ENCODE results near the gene NSDHL.
"Not testable (repeated sequence)": the region's sequence is repeated elsewhere in the genome, so short reads cannot be mapped to it uniquely, and the experiment has no call there.

Gene NSDHL

DNA sequence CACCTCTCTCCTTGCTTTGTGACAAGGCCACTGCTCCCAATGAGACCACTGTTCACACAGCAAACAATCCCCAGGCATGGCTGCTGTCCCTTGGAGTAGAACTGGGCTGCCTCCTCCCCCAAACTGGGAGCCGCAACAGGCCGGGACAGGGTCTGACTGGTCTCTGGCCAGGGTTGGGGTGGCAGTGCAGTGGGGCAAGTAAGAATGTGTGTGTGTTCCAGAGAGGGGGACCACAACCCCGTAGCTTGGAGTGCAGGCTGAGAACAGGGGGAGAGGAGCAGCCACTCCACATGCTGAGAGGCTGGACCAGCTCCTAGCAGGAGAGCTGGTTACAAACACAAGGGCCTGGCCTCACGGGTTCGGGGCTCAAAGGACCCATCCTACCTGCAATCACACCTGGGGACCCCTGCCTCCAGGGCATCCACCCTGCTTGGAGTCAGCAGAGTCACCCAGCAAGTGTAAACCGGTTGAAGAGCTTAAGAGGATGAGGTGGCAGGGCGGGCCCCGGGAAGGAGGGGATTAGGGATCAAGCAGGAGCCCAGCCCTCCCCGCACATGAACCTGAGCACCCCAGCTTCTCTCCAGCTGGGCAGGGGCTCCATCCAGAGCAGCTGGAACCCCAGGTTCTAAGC, 63.2 kb downstream of the NSDHL start:
- no peak for DNase-seq (ENCODE audit: low spot score)

DNA sequence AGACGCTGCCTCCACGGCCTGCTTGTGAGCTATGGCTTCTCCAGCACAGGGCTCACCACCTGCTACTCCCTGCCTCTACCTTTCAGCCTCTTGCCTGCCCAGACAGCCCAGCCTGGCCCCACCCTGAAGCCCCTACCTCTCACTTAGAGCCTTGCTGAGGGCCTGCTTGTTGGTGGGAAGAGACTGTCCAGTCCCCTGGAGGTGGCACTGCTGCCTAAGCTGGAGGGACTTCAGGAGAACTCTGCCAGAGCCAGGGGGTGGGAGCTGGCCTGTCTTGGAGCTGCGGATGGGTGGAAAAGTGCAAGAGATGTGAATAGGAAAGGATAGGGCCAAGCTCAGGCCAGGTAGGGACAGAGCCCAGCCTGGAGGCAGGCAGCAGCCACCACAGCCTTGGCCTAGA, 64.3 kb downstream of the NSDHL start:
- DNase-seq (ENCODE audit: low spot score): no peak

DNA sequence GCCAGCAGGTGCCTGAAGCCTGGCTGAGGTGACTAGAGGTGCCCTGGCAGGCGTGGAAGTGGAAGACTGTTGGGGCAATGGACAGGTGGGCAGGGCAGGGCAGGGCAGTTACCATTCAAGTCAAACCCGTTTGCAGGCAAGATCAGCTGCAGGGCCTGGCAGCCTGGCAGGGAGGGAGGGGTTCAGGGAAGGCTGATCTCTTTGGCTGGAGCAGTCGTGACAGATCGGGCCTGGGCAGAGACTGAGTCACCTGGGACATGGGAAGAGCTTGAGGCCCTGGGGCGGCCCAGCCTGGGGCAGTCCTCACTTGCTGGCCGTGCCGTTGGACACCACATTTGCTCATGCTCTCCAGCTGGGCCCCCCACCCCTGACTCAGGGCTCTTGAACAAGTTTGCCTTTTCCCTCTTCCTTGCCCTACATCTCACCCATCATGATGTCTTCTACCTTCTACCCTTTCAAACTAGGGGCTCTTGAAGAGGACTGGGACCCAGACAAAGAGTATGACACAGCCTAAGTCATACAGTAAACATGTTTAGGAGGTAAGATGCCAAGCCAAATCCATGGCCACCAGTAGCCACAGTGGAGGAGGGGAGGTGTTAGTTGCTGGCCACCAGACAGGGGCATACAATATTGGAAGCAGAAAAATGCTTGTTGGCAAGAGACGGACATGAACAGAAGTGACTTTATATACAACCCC, 65.0 kb downstream of the NSDHL start:
- DNase-seq (ENCODE audit: low spot score): no peak

DNA sequence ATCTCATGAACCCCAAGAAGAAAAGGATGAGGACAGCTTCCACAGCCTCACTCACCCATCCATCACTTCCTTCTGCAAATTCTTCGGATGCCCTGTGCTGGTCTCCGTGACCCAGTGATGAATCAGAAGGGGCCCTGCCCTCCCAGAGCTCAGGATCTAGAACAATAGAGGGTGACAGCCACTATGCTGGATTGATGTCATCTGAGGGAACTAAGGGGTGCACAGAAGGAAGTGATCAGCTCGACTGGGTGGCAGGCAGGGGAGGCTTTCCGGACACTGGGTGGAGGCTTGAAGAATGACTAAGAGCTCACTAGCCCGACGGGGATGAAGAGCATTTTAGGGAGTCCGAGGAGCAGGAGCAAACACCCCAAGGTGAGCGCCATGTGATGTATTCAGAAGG, 65.6 kb downstream of the NSDHL start:
- peak; percentile 31 for DNase-seq (ENCODE audit: low spot score)

DNA sequence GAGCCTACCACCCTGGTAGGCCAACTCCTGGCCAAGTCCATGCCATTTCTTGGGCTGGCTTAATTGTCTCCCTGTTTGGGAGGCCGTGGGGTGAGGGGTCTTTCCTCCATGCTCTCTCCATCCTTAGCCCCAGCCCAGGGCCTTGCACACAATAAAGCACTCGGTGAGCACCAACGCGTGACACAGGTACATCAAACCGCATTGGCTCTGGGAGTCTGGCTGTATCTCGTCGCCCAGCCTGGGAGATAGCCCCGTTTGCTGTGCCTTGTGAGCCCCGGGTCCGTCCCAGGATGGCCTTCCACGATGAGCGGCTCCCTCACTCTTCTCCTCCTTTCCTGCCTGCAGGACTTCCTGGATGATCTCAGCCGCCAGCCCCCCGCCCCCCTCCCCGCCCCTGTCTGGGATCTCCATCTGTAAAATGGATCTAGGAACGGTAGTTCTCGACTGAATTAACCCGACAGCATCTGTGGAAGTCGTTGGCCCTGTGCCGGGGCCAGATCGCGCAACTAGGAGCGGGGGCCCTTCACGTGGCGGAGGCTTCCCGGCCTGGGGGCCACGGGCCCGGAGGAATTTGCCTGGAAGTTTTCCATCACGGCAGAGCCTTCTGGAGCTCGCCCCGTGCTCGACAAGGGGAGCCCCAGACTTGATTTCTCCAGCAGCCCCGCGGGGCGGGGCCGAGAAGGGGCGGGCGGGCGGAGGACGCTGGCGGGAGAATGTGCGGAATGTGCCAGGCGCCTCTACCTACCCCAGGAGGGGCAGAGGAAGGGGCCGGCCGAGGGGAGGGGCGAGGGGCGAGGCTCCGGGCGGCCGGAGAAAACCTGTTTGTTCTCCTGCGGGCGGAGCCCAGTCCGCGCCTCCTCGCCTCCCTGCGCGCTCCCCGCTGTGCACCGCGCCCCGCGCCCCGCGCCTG, 66.6 kb downstream of the NSDHL start, which contains the start of gene ZNF185:
TSS of gene ZNF185 (plus strand) at position 846 of the 910 bp plus-strand sequence. CDS start 16,423 bp downstream, outside the sequence.
- no peak for DNase-seq (ENCODE audit: low spot score)

DNA sequence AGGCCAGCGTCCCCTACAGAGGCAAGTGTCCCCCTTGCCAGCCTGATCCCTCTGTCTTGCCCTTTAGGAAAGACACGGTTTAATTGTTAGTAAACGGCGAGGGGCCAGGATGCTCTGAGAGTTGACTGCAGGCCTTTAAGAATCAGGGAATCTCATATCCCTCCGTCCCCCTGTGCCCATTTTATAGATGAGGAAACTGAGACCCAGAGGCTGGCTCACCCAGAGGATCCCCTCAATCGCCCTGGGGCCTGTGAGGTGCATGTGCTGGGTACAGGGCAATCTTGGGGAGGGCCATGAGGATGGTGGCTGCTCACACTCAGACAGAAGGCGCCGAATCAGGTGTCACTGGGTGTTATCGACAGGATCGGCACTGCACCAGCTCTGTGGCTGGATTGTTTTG, 67.6 kb downstream of the NSDHL start:
- DNase-seq (ENCODE audit: low spot score): no peak

DNA sequence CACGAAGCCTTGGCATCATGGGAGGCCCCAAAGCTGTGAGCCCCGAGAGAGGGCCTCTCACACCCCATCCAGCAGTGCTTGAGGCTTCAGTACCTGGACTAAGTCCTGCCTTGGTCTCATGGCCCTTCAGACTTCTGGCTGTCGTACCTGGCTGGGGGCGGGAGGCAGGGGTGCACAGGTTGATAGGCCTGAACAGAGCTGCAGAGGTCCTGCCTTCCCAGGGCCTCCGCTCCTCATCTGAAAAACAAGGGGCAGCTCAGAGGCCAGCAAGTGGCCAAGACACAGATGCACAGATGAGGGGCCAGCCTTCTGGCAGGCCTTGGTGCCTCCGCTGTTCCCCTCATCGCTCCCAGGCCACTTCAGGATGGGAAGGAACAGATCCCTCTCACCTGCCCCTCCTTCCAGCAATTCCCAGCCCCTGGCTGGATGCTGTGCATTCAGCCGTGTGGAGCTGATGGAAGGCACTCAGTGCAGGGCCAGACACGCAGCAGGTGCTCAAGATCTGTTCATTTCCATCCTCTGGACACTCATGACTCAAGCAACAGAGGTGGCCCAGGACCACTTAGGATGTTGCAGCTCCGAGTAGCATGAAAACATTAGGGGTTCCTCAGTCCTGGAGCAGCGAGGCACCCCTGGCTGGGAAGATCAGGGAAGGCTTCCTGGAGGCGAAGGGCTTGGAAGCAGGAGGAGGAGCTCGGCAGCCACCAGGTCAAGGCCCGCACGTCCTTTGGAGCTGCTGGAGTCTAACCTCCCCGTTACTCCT, 68.4 kb downstream of the NSDHL start:
- no peak for DNase-seq (ENCODE audit: low spot score)

DNA sequence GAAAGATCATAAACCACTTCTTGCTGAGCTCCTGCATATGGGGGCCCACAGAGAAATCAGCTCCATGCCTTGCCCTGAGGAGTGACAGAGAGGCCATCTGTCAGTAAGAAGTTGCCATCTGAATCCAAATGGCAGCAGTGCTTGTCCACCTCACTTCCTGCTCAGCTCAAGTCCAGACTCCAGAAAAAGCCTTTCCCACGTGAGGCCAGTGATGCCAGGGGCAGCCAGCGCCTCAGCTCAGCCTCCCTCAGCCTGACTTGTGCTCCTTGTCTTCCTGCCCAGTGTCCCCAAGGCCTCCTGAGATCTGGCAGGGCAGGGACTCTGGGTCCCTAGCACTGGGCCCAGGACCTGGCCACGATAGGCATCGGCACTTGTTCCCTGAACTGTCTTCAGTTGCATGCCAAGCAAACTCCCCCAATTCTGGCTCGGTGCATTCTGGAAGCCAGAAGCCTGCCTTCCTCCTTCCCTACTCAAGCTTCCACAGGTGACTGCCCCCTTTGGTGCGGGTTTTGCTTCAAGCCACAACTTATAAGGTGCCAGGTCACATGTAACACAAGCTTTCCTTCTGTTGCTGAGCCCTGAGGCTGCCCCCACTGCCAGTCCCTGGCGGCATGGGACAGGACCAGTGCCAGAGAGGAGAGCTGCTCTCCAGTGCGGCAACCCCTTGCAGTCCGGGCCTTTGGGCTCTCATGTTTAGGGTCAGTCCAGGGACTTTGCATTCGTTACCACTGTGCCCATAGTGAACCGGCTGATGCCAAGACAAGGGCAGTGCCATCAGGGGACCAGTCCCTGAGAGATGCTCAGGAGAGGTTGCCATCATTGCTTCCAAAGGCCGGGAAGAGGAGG, 69.2 kb downstream of the NSDHL start:
- DNase-seq (ENCODE audit: low spot score): no peak

DNA sequence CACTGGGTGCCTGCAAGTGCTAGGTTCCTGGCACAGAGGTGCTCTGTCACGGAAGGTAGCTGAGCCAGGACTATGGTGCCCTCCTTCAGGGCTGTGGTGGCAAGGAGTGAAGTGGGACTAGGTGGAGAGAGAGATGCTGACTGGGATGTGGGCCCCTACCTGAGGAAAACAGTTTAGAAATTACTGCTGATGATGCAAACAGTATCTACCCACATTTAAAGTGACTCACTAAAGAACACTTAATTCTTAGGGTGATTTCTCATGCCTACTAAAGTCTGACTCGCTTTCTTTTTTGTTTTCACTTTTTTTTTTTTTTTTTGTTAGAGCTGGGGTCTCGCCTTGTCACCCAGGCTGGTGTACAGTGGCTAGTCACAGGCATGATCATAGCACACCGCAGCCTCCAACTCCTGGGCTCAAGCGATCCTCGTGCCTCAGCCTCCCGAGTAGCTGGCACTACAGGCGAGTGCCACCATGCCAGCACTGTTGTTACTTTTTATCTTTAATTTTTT, 70.1 kb downstream of the NSDHL start:
- DNase-seq (ENCODE audit: low spot score): no peak

DNA sequence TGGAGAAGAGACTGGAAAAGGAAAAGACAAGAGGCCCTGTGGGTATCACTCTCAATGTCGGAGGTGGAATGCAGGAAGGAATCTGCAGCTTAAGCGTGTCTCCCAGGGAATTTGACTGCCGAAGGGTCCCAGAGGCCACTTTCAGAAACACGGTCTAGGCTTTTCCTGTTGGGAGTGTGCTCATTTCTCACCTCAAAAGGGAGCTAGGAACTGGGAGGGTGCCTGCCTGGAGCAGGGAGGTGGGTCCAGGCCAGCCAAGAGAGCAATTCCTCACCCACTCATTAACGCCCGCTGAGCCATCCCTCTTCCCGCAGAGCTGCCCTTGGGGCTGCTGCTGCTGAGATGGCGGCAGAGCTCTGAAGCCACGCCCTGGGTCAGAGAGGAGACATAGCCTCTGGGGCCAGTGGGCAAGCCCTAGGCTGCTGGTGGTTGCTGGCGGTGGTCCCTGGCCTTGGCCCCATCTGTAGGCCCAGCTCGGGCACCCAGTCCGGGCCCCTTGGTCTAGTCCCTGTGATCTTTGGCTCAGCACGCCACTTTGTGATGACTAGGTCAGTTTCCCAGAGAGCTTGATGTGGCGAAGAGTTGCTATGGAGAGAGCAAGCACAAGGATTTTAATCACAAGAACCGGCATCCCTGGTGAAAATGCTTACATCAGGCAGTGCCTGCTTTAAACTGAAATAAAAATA, 71.1 kb downstream of the NSDHL start:
- DNase-seq (ENCODE audit: low spot score): no peak

DNA sequence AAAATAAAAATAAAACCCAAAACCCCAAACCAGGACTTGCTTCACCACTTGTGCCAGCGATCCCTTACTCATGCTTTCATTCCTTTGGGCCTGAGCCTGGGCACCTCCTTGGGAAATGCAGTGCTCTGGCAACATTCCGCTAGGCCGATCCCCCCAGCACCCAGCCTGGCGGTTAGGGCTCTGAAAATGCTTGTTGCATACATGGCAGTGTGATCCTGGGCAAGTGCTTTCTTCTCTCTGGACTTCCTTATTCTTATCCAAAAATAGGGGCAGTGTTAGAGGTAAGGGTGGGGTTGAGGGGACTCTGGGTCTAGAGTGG, 71.6 kb downstream of the NSDHL start:
- DNase-seq (ENCODE audit: low spot score): no peak

DNA sequence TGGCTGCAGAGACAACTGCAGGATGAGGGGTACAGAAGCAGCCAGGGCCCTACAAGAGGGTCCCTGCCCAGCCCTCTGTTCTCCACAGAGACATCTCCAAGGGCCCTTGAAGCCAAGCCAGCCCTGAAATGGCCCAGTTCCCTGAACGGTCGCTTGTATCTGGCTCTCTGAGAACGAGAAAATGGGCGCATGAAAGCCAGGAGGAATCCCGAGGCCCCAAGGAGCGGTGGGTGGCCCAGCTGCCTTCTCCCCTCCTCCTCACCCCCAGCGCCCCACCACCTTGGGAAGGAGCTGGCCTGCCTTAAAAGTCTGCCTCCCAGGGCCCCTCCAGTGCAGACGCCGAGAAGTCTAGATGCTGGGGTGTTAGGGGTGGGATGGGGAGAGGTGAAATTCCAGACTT, 72.7 kb downstream of the NSDHL start:
- no peak for DNase-seq (ENCODE audit: low spot score)

DNA sequence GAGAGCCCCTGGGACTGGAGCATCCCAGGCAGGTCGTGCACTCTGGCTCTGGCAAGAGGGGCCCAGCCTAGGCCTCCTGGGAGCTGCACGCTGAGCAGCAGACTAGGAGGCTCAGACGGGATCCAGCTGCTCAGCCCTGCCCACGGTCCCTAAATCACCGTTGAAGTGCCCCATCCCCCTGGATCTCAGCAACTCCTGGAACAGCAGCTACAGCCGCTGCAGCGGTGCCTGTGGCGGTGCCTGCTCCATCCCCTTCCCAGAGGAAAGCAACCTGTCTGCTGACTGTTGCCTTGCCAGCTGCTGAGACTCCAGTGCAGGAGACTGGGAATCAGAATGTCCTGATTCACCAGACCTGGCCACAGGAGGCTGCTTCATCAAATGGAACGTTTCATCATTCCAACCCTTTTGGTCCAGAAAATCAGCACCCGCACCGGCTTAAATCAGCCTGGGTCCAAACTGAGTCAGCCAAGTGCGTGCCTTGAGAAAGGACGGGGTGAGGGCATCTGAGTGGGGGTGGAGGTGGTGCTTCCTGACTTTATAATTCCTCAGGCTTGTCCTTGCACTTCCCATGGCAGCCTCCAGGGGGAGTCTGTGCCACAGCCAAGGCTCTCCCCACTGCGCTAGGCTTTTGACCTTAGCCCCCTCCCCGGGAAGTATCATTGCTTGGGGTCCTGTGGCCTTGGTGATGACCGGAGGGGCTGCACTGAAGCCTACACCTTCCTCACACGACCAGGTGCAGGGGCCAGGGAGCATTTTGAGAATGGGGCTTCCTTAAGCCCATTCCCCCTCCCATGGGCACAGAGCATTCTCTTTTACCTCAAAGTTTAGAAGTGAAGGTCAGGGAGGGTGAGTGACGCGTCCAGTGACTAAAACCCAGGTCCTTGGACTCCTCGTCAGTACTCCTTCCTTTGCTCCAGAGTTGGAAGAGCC, 73.6 kb downstream of the NSDHL start:
- DNase-seq (ENCODE audit: low spot score): peak; percentile 83

DNA sequence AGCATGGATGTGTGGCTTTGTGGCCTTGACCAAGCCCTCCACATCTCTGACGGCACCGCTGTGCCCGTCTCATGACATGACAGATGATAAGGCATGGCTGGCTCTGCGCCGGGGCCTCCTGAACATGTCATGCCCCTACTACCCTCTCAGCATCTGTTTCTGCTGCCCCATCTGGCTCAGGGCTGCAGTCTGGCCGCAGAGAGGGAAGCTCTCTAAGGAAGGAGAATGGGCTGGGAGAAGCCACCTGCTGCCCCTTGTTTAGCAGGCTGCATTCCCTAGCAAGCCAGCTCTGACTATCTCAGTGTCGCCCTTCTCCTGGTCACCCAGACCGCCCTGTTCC, 74.2 kb downstream of the NSDHL start:
- DNase-seq (ENCODE audit: low spot score): no peak

DNA sequence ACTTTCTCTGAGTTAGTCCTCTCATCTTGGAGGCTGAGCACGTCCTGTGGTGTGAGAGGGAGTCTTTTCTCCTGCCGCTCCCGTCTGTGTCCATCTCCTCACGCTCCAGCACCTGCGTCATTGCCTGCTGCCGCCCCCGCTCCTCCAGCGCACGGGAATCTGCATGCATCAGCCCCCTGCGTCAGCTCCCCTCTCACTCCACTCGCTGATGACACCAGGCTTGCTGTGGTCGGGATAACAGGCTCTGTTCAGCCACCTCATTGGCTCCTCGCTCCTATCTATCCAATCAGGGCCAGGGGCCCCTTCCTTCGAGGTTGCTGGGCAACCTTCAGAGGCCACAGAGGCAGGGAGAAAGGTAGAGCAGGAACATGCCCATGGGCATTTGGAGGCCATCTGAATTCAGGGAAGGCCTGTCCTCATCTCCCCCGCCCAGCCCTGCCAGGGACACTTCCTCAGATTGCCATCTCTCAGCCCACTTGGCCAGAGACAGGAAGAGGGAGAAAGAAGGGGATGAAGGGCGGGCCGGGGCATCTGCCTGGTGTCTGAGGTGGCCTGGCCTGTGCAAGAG, 76.3 kb downstream of the NSDHL start:
- no peak for DNase-seq (ENCODE audit: low spot score)

DNA sequence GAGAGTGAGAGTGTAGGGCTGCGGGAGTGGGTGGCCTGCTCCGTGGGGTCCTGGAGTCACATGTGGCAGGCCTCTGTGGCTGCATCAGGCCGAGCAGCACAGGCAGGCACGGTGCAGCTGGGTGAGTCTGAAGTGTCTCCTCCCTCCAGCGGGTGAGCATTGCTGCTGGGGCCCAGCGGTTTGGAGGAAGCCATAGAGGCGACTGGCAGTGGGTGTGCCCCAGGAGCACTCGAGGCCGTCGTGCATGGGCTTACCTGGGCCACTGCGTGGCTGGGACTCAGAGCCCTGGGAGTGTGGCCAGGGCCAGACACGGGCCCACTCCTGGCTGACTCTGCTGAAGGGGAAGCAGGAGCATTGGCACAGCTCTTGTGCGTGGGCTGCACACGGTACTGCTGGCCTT, 77.6 kb downstream of the NSDHL start:
- no peak for DNase-seq (ENCODE audit: low spot score)

DNA sequence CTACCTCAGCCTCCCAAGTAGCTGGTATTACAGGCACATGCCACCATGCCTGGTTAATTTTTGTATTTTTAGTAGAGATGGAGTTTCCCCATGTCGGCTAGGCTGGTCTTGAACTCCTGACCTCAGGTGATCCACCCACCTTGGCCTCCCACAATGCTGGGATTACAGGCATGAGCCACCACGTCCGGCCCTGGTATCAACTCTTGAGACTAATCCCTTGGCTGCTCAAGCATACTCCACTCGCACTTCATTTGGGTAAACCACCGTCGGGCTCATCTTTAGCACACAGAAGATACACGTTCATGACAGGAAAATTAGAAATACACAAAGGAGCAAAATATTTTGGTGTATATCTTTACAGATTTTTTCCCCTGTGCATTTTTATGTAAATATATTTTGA, 79.2 kb downstream of the NSDHL start:
- DNase-seq (ENCODE audit: low spot score): not testable (repeated sequence)

DNA sequence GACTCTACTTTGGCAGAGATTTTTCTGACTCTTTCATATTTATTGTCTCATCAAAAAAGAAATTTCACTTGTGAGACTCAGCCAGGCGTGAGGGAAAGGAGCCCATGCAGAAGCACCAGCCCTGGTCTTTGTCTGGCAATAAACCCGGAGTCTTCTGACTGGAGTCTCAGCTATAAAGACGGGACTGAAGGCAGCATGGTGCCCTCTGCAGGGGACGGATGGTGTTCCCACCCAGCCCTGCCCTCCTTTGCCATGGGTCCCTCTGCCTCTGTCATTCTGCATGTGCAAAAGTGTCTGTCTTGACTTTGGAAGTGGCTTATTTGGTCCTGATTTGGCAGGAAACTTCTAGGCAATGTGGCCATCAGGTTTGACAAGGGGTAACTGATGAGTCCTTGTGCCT, 81.2 kb downstream of the NSDHL start:
- DNase-seq (ENCODE audit: low spot score): peak; percentile 19

DNA sequence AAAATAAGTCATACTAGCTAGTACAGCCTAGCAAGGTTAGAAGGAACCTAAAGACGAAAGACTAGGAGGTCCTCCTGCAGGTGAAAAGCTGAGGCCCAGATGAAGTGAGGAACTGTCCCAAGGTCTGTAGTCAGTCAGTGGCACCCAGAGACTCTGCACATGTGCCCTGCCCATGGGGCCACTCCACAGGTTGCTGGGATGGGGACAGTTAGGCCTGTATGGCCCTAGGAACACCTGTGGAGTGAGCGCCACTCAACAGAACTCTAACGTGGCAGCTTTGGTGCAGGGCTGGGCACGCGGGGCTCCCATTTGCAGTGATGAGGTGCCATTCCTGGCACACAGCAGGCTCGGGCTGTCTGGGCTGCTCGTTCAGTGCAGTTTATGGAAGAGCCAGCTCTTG, 81.8 kb downstream of the NSDHL start:
- DNase-seq (ENCODE audit: low spot score): no peak
